HG03442 (cell line): ENCODE results near the gene PTOV1.
A peak's percentile ranks its signal among the peaks of the same experiment; 100 is the strongest.

Experiments used
- ATAC-seq: cut with Tn5 transposase; IDR thresholded peaks from one replicate; pipeline ENCODE4 v1.9.1; 2021; ENCODE audit warnings: mild to moderate bottlenecking, moderate library complexity; ENCODE audit not compliant: unreplicated experiment

PTOV1 gene

DNA sequence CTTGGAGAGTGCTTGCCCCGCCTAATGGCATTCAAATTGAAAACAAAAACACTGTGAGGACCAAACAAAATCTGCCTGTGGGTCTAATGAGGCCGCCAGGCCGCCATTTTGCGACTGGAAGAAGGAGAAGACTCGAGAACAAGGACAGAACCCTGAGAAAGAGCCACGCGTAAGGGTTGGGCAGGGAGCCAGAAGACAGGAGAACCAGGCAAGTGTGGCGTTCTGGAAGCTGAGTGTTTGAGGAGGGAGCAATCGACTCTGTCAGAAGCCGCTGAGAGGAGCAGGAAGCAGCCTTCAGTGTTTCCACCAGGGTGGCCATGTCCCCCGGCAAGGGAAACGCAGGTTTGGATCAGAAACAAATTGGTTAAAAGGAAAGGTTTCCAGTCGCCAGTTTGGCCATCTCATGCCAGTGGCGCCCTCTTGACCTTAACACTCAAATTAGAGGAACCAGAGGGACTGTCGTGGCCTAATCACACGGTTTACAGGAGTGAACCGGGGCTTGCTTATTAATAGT lies 10.2 kb upstream of the PTOV1 start:
- ATAC-seq: no peak

- no peak for ATAC-seq
Observed at GRCh38 chr19:49843265-49843664, 7.7 kb upstream of the PTOV1 start.

GRCh38 chr19:49844138-49845095 lies 6.5 kb upstream of the PTOV1 start:
- no peak for ATAC-seq

DNA sequence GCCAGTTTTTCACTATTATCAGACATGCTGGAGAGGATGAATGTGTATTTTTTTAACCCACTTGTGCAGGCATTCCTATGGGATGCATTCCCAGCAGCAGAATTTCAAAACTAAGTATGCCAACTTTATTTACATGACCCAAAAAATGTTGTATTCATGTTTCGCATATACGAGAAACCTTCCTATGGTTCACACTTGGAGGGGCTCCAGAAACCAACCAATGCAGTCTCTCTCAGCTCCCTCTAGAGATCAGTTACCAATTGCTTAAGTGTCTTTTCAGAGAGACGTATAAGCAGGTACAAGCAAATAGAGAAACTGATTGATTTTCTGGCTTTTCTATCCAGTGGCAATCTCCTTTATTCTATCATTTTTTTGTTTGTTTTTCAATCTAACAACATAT lies 5.5 kb upstream of the PTOV1 start:
- no peak for ATAC-seq

- no peak for ATAC-seq
Observed at GRCh38 chr19:49846408-49846807, 4.6 kb upstream of the PTOV1 start.

- ATAC-seq: no peak
Observed at GRCh38 chr19:49847731-49848696, 2.9 kb upstream of the PTOV1 start.

GRCh38 chr19:49848938-49849337 lies 2.0 kb upstream of the PTOV1 start:
- ATAC-seq: no peak

- no peak for ATAC-seq
Observed at GRCh38 chr19:49849433-49850220, 1.3 kb upstream of the PTOV1 start.

GRCh38 chr19:49850221-49850486 lies 805 bp upstream of the PTOV1 start:
- no peak for ATAC-seq

- ATAC-seq: peak; percentile 6
Observed at GRCh38 chr19:49851456-49852259, 699 bp downstream of the PTOV1 start.

DNA sequence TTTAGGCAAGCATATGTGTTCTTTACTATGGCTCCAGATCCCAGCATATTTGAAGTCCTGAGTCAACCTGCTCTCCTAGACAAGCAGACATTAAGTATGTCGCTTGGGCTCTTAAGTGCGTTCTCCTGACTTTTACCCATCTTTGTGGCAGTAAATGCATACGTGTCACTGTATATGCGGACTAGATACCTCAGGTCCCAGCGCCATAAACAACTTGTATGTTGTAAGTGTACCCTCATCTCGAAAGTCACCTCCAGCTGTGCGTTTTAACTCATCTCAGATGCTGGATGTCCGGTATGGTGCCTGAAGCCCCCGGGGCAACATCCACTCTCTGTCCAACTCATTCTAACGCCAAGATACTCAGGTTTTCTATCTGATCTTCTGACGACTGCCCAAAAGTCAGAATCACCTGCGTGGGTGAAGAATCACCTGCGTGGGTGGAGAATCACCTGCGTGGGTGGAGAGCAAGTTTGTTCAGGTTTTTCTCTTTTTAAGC lies 1.7 kb downstream of the PTOV1 start:
- no peak for ATAC-seq

- ATAC-seq: no peak
Observed at GRCh38 chr19:49853852-49854377, 3.0 kb downstream of the PTOV1 start.

- no peak for ATAC-seq
Observed at GRCh38 chr19:49854378-49855263, 3.7 kb downstream of the PTOV1 start.

DNA sequence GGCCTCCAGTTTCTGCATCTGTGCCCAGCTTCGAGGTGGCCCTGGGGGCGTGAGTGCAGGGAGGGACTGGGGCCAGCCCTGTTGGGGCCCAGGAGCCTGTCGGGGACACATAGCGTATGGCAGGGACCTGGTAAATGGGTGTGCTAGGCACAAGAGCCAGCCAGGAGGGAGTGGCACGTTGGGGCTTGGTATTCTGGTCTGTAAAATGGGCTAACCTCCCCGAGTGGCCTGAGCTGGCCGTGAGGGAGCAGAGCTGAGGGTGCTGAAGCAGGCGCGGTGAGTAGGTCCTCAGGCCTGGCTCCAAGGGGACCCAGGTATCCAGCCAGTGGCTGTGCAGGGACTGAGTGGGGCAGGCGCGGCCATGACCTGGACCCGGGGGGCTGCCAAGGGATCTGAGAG lies 4.3 kb downstream of the PTOV1 start:
- no peak for ATAC-seq

GRCh38 chr19:49855676-49856573 lies 5.0 kb downstream of the PTOV1 start:
- ATAC-seq: no peak

- ATAC-seq: no peak
Observed at GRCh38 chr19:49856574-49857021, 5.6 kb downstream of the PTOV1 start.

DNA sequence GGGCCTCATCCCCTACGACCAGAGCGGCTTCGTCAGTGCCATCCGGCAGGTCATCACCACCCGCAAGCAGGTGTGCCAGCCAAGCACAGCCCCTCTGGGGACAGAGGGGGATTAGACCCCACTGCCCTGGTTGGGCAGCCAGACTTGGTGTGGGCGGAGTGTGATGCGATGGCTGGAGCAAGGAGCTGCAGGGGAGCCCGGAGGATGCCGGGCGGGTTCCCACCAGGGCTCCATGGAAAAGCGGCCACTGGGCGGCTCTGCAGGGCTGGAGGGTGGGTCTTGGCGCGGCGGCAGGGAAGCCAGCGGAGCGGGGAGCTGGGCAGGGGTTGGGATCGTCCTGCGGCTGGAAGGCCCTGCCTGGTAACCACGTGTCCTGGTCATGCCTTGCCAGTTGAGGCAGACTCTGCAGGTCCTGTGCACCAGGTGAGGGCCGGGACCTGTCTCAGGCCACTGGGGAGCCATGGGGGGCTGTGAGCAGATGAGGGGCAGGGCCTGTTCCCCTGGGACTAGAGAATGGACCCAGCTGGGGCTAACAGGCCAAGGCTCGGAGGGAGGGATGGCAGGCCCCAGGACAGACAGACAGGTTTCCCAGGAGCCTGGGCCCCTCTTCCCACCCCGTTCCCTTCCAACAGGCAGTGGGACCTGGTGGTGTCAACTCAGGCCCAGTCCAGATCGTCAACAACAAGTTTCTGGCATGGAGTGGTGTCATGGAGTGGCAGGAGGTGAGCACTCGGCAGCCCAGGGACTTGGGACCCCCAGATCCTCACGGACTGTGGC lies 6.3 kb downstream of the PTOV1 start:
- ATAC-seq: no peak
